ENCODE data around the gene ANOS1. TPM values are rescaled to one million over a fixed set of nuclear protein-coding genes. Genes with fewer than 3 reads are reported as not detected.
A peak's percentile ranks its signal among the peaks of the same experiment; 100 is the strongest.

Gene ANOS1
- total and polyA plus RNA-seq, 12 donors, result 0.60 to 7.3 (median 2.0) TPM

GRCh38 chrX:8755813-8756212 lies 23.9 kb upstream of the ANOS1 start:
- Histone ChIP-seq H3K27me3 (peaks cover 13% of the 10 kb centered on the region), H3K4me1 (replicated peaks in 1 of 2) (no peaks in the 10 kb centered on the region), H3K36me3 (replicated peaks in 1 of 2) (no peaks in the 10 kb centered on the region), H3K4me3 (no peak overlapping the region), H3K27ac (no peak overlapping the region), H3K9me3 (replicated peaks in 1 of 3) (no peaks in the 10 kb centered on the region)
- DNase-seq, result no peak
- intact Hi-C loops (cut with DNase I), result no loop called here
- TF ChIP-seq CTCF (IDR thresholded peaks at IDR 0.05), result no peak
- no peak for TF ChIP-seq POLR2A (IDR thresholded peaks at IDR 0.05)

GRCh38 chrX:8755116-8755515 lies 23.2 kb upstream of the ANOS1 start:
- WGBS, 4 donors, result 61 to 79% (median 69%) methylated on average over 4 of the region's 4 CpGs
- Histone ChIP-seq H3K27me3 (peaks cover 13% of the 10 kb centered on the region), H3K27ac (no peak overlapping the region), H3K4me3 (no peak overlapping the region), H3K9me3 (replicated peaks in 1 of 3) (no peaks in the 10 kb centered on the region), H3K4me1 (replicated peaks in 1 of 2) (no peaks in the 10 kb centered on the region), H3K36me3 (replicated peaks in 1 of 2) (no peaks in the 10 kb centered on the region)
- no peak for DNase-seq
- TF ChIP-seq POLR2A (IDR thresholded peaks at IDR 0.05) (no peak), CTCF (IDR thresholded peaks at IDR 0.05) (no peak)
- intact Hi-C loops (cut with DNase I), result no loop called here

GRCh38 chrX:8749697-8750096 lies 17.8 kb upstream of the ANOS1 start:
- no peak overlapping the region for H3K4me3 ChIP-seq
- intact Hi-C loops (cut with DNase I), result loop anchor here in 1 of 2 donors (10.0 kb wide), 1 partner anchor 65 kb away; no protein-coding TSS in a partner anchor
- H3K4me1 ChIP-seq (replicated peaks in 1 of 2), result no peaks in the 10 kb centered on the region
- TF ChIP-seq POLR2A (IDR thresholded peaks at IDR 0.05) (no peak), CTCF (IDR thresholded peaks at IDR 0.05) (no peak)
- DNase-seq, result no peak
- no peaks in the 10 kb centered on the region for H3K36me3 ChIP-seq (replicated peaks in 1 of 2)
- H3K27ac ChIP-seq, result no peak overlapping the region
- peaks cover 8% of the 10 kb centered on the region for H3K27me3 ChIP-seq
- no peaks in the 10 kb centered on the region for H3K9me3 ChIP-seq (replicated peaks in 1 of 3)

- H3K36me3 ChIP-seq (replicated peaks in 1 of 2), result no peaks in the 10 kb centered on the region
- intact Hi-C loops (cut with DNase I), result loop anchor here in 1 of 2 donors (10.0 kb wide), 1 partner anchor 66 kb away; no protein-coding TSS in a partner anchor
- peaks cover 8% of the 10 kb centered on the region for H3K27me3 ChIP-seq
- no peaks in the 10 kb centered on the region for H3K9me3 ChIP-seq (replicated peaks in 1 of 3)
- peak in 1 of 7 donors; percentile 6 for DNase-seq
- H3K4me1 ChIP-seq (replicated peaks in 1 of 2), result no peaks in the 10 kb centered on the region
- H3K27ac ChIP-seq, result no peak overlapping the region
- TF ChIP-seq POLR2A (IDR thresholded peaks at IDR 0.05) (no peak), CTCF (IDR thresholded peaks at IDR 0.05) (peak in 5 of 6 experiments; percentile 16 to 62 (median 43))
- H3K4me3 ChIP-seq, result no peak overlapping the region
- WGBS, 4 donors, result 3 to 11% (median 6%) methylated on average over 4 to 6 of the region's 6 CpGs
Measured at GRCh38 chrX:8748855-8749254, 16.9 kb upstream of the ANOS1 start.
